ENCODE data around the gene MAP3K5. TPM values are rescaled to one million over a fixed set of nuclear protein-coding genes. Genes with fewer than 3 reads are reported as not detected.
A peak's percentile ranks its signal among the peaks of the same experiment; 100 is the strongest.

Gene MAP3K5
- polyA plus RNA-seq, 3 donors = 9.6 to 12.0 (median 11.1) TPM

GRCh38 chr6:136793363-136793762, 1.1 kb upstream of the MAP3K5 start:
- H3K9me3 ChIP-seq (replicated peaks in 1 of 2; ENCODE audit: control insufficient read depth in 1 of 2, insufficient read depth in 1 of 2, low read length in 2 of 2) = no peaks in the 10 kb centered on the region
- no peaks in the 10 kb centered on the region for H3K27me3 ChIP-seq (ENCODE audit: control insufficient read depth in 2 of 2, insufficient read depth in 2 of 2, low read length in 2 of 2)
- peak overlapping the region; percentile 84 for H3K4me2 ChIP-seq (replicated peaks; ENCODE audit: extremely low read depth, low read length, poor library complexity, severe bottlenecking)
- peak overlapping the region in 1 of 2 donors; percentile 94 for H3K27ac ChIP-seq (ENCODE audit: low read depth in 1 of 2, low read length in 2 of 2)
- H3K9me3 Mint-ChIP-seq = peaks cover 0 to 2% (median 0%) of the 10 kb centered on the region in 7 donors
- intact Hi-C loops (cut with micrococcal nuclease) = loop anchor here (2.0 to 10.0 kb wide), 5 partner anchors 41 to 209 kb away; no protein-coding TSS in a partner anchor
- peak overlapping the region; percentile 91 for H3K9ac ChIP-seq (ENCODE audit: insufficient read depth, low read length, poor library complexity, severe bottlenecking)
- peak overlapping the region; percentile 97 to 99 for H3K4me3 Mint-ChIP-seq
- H3K27ac Mint-ChIP-seq = peak overlapping the region; percentile 3 to 97 (median 95)
- 33% methylated on average over 1 of the region's 8 CpGs for WGBS (ENCODE audit: insufficient coverage)
- H3K4me1 Mint-ChIP-seq = peaks cover 37% of the 10 kb centered on the region
- peaks cover 0 to 2% of the 10 kb centered on the region in 2 donors for H3K36me3 Mint-ChIP-seq
- H3K27me3 Mint-ChIP-seq (ENCODE audit: low read depth in 3 of 3) = peaks cover 0 to 2% (median 0%) of the 10 kb centered on the region in 3 donors
- peaks cover 25% of the 10 kb centered on the region for H4K20me1 ChIP-seq (ENCODE audit: insufficient read depth, low read length)
- H3K4me1 ChIP-seq (ENCODE audit: control insufficient read depth in 1 of 2, insufficient read depth in 2 of 2, low read length in 2 of 2) = peaks cover 29 to 38% of the 10 kb centered on the region in 2 donors
- peak overlapping the region in 2 of 3 experiments; percentile 91 to 97 for H3K4me3 ChIP-seq (replicated peaks in 1 of 3; ENCODE audit: low read depth in 2 of 3, low read length in 3 of 3)
- H3K79me2 ChIP-seq (ENCODE audit: insufficient read depth, low read length) = peaks cover 43% of the 10 kb centered on the region
- peak in 1 of 3 donors; percentile 82 for DNase-seq
- TF ChIP-seq, protein P1, sequence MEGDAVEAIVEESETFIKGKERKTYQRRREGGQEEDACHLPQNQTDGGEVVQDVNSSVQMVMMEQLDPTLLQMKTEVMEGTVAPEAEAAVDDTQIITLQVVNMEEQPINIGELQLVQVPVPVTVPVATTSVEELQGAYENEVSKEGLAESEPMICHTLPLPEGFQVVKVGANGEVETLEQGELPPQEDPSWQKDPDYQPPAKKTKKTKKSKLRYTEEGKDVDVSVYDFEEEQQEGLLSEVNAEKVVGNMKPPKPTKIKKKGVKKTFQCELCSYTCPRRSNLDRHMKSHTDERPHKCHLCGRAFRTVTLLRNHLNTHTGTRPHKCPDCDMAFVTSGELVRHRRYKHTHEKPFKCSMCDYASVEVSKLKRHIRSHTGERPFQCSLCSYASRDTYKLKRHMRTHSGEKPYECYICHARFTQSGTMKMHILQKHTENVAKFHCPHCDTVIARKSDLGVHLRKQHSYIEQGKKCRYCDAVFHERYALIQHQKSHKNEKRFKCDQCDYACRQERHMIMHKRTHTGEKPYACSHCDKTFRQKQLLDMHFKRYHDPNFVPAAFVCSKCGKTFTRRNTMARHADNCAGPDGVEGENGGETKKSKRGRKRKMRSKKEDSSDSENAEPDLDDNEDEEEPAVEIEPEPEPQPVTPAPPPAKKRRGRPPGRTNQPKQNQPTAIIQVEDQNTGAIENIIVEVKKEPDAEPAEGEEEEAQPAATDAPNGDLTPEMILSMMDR (IDR thresholded peaks at IDR 0.05) = no peak
- H3K36me3 ChIP-seq (replicated peaks in 1 of 2; ENCODE audit: control insufficient read depth in 1 of 2, insufficient read depth in 2 of 2, low read length in 2 of 2) = no peaks in the 10 kb centered on the region
- H2AFZ ChIP-seq (ENCODE audit: insufficient read depth, low read depth, low read length, poor library complexity, severe bottlenecking) = peak overlapping the region; percentile 98

DNA sequence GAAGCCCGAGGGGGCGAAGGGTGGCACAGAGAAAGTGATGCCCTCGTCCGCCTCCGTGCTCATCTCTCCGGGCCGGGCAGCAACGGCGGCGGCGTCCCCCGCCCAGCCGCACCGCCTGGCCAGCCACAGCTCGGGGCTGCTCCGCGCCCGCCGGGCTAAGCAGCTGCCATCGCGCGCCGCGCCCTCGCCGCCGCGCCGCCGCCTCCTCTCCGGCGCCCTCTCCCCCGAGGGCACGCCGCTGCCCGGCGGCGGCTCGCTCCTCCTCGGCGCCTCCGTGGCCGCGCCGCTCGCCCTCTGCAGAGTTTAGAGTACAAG, 225 bp downstream of the MAP3K5 start:
- Histone ChIP-seq H4K20me1 (ENCODE audit: insufficient read depth, low read length) (peaks cover 38% of the 10 kb centered on the region), H3K36me3 (replicated peaks in 1 of 2; ENCODE audit: control insufficient read depth in 1 of 2, insufficient read depth in 2 of 2, low read length in 2 of 2) (no peaks in the 10 kb centered on the region), H3K9ac (ENCODE audit: insufficient read depth, low read length, poor library complexity, severe bottlenecking) (peak overlapping the region; percentile 91), H3K4me3 (replicated peaks in 1 of 3; ENCODE audit: low read depth in 2 of 3, low read length in 3 of 3) (peak overlapping the region; percentile 41 to 97 (median 91)), H3K9me3 (replicated peaks in 1 of 2; ENCODE audit: control insufficient read depth in 1 of 2, insufficient read depth in 1 of 2, low read length in 2 of 2) (no peaks in the 10 kb centered on the region), H3K4me2 (replicated peaks; ENCODE audit: extremely low read depth, low read length, poor library complexity, severe bottlenecking) (peak overlapping the region; percentile 84), H3K79me2 (ENCODE audit: insufficient read depth, low read length) (peaks cover 56% of the 10 kb centered on the region), H2AFZ (ENCODE audit: insufficient read depth, low read depth, low read length, poor library complexity, severe bottlenecking) (peak overlapping the region; percentile 98), H3K4me1 (ENCODE audit: control insufficient read depth in 1 of 2, insufficient read depth in 2 of 2, low read length in 2 of 2) (peaks cover 43 to 51% of the 10 kb centered on the region in 2 donors), H3K27me3 (ENCODE audit: control insufficient read depth in 2 of 2, insufficient read depth in 2 of 2, low read length in 2 of 2) (no peaks in the 10 kb centered on the region), H3K27ac (ENCODE audit: low read depth in 1 of 2, low read length in 2 of 2) (peak overlapping the region; percentile 70 to 94)
- TF ChIP-seq, protein P1 (IDR thresholded peaks at IDR 0.05) = no peak
- peak overlapping the region; percentile 97 to 99 for H3K4me3 Mint-ChIP-seq
- intact Hi-C loops (cut with micrococcal nuclease) = loop anchor here (2.0 to 10.0 kb wide), 5 partner anchors 40 to 207 kb away; no protein-coding TSS in a partner anchor
- H3K9me3 Mint-ChIP-seq = no peaks in the 10 kb centered on the region
- H3K4me1 Mint-ChIP-seq = peaks cover 50% of the 10 kb centered on the region
- H3K36me3 Mint-ChIP-seq = peaks cover 0 to 5% of the 10 kb centered on the region in 2 donors
- H3K27ac Mint-ChIP-seq = peak overlapping the region in 6 of 7 donors; percentile 90 to 96 (median 95)
- peaks cover 0 to 2% (median under 1%) of the 10 kb centered on the region in 3 donors for H3K27me3 Mint-ChIP-seq (ENCODE audit: low read depth in 3 of 3)
- WGBS (ENCODE audit: insufficient coverage) = under 1% methylated on average over 44 of the region's 46 CpGs
- no peak for DNase-seq

Data from CD14-positive monocyte (primary cell).